MM.1S (cell line): ENCODE measurements around the gene TSPAN32.

Source experiments
- EZH2 ChIP-seq: fragments of 300-600 bp; sonication (generic); optimal IDR thresholded peaks from 2 replicates; pipeline ENCODE3; 2017; ENCODE audit warnings: low read depth, mild to moderate bottlenecking, antibody characterized with exemption, low read length, mixed read lengths
- TF ChIP-seq, protein P1 (sequence below): fragments of 300-600 bp; sonication (generic); IDR thresholded peaks from 2 replicates; pipeline ENCODE4 v1.5.1; 2016; ENCODE audit warnings: antibody characterized with exemption, low read length, mixed read lengths

DNA sequence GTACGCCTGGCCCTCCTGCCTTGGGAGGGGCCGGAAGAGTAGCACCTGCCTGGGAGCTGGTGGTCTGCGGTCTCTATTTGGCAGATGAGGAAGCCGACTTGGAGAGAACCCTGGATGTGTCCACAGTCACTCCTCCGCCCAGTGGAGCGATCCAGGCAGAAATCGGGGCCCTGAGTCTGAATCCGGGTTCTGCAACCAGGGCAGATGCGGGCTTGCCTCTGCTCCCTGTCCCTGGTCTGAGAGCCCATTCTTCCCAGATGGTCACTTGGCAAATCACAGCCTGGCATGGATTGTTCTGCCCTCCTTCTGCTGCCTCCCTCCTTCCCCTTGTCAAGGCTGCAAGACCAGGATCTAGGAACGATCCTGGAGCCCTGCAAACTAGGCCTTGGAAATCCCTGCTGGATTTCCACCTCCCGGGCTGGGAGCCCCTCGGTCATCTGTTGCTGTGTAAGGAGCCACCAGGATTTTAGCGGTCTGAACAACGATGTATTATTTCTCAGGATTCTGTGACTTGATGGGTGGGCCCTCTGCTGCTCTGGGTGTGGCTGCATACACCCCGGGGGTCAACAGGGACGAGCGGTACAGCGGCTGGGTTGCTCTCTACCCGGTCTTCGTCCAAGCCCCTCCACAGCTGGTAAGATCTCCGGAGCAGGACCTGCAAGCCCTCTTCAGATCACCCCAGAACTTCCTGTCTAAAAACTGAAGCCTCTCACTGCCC, 29.4 kb upstream of the TSPAN32 start:
- TF ChIP-seq, protein P1, sequence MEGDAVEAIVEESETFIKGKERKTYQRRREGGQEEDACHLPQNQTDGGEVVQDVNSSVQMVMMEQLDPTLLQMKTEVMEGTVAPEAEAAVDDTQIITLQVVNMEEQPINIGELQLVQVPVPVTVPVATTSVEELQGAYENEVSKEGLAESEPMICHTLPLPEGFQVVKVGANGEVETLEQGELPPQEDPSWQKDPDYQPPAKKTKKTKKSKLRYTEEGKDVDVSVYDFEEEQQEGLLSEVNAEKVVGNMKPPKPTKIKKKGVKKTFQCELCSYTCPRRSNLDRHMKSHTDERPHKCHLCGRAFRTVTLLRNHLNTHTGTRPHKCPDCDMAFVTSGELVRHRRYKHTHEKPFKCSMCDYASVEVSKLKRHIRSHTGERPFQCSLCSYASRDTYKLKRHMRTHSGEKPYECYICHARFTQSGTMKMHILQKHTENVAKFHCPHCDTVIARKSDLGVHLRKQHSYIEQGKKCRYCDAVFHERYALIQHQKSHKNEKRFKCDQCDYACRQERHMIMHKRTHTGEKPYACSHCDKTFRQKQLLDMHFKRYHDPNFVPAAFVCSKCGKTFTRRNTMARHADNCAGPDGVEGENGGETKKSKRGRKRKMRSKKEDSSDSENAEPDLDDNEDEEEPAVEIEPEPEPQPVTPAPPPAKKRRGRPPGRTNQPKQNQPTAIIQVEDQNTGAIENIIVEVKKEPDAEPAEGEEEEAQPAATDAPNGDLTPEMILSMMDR: no peak
- TF ChIP-seq EZH2: no peak
